Kidney tubule cell (primary cell): Measurements from ENCODE around the gene INMT.

Source experiments
- DNase-seq: peaks from one replicate; pipeline ENCODE4 v3.0.0-alpha.2; 2018; ENCODE audit warnings: low spot score

The INMT gene

DNA sequence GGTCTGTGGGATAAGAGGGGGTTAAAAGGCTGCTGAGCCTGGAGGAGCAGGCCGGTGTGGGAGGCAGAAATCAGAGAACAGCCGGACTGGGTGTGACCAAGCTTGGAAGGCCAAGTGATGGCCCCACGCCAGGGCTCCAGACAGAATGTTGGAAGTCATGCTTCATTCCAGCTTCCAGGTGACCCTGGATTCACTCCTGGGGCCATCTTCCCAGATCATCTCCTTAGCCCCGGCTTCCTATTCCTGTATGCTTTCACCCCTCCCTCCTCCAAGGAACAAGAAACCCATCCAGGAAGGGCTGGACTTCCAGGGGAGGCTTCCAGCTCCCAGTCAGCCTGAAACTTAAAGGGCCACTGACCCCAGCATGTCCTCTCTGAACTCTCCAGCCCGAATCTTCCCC lies 1.0 kb downstream of the INMT start:
- DNase-seq, result no peak

DNA sequence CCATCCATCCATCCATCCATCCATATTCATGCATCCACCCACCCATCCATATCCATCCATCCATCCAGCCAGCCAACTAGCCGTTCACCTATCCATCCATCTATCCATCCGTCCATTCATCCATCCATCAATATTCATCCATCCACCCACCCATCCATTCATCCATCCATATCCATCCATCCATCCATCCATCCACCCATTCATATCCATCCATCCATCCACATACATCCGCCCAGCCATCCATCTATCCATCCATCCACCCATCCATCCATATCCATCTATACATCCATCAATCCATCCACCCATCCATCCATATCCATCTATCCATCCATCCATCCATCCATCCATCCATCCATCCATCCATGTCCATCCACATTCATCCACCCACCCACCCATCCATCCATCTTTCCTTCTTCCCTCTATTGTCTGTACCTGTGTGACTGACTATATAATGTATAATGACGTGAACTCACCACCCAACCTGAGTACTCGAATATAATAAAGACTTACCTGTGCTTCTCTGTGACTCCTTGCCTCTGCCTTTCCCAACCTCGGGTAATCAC lies 2.5 kb downstream of the INMT start:
- DNase-seq, result no peak

DNA sequence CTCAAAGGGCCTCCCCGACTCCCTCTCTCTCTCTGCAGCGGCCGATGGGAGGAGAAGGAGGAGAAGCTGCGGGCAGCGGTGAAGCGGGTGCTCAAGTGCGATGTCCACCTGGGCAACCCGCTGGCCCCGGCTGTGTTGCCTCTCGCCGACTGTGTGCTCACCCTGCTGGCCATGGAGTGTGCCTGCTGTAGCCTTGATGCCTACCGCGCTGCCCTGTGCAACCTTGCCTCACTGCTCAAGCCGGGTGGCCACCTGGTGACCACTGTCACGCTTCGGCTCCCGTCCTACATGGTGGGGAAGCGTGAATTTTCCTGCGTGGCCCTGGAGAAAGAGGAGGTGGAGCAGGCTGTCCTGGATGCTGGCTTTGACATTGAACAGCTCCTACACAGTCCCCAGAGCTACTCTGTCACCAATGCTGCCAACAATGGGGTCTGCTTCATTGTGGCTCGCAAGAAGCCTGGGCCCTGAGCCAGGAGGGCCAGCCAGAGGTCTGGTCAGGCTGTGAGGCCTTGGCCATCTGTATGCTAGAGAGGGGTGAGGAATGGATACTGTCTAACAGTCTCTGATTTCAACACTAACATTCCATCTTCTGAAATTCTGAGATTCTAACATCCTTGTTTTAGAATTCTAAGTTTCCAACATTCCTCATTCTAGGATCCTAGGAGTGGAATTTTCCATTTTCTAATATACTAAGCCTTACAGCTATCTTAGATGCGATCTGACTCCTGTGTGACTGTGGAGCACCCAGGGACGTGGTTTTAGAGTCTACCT lies 3.6 kb downstream of the INMT start:
- DNase-seq, result no peak

DNA sequence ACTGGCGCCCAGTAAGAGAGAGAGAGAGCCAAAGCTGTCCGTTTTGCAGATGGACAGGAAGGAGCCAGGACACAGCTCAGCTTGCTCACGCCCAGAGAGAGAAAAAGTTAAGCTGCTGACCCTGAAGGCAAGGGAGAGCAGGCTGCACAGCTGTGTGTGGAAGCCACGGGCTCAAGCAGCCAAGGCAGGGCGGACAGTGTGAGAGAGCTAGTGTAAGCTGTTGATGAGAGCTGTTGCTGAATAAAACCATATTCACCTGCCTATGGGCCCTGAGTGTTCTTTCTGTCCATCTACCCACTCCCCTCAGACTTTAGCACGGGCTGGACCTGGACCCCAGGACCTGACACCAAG lies 5.4 kb downstream of the INMT start:
- no peak for DNase-seq

DNA sequence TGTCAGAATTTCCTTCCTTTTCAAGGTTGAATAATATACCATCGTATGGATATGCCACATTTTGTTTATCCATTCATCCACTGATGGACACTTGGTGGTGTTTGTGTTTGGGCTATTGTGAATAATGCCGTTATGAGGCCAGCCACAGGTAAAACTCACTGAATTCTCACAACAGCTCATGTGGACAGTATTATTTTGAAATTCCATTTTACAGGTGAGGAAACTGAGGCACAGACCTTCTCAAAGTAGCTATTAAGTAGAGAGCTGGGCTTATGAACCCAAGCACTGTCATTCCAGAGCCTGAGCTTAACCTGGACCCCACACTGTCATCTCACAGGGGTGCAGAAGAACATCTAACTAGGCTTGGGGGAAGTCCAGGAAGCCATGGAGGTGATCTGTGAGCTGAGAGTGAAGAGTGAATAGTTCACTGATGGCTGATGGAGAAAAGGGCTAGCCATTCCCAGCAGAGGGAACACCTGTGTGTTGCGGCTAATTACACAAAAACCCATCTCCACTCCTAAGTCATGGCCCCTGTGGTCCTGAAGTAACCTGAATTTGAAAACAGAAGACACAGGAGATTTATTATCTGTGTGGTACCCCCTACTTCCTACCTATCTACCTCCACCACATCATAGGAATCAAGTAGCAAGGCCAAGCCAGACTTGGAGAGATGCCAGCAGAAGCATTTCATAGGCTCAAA lies 8.7 kb downstream of the INMT start:
- no peak for DNase-seq

DNA sequence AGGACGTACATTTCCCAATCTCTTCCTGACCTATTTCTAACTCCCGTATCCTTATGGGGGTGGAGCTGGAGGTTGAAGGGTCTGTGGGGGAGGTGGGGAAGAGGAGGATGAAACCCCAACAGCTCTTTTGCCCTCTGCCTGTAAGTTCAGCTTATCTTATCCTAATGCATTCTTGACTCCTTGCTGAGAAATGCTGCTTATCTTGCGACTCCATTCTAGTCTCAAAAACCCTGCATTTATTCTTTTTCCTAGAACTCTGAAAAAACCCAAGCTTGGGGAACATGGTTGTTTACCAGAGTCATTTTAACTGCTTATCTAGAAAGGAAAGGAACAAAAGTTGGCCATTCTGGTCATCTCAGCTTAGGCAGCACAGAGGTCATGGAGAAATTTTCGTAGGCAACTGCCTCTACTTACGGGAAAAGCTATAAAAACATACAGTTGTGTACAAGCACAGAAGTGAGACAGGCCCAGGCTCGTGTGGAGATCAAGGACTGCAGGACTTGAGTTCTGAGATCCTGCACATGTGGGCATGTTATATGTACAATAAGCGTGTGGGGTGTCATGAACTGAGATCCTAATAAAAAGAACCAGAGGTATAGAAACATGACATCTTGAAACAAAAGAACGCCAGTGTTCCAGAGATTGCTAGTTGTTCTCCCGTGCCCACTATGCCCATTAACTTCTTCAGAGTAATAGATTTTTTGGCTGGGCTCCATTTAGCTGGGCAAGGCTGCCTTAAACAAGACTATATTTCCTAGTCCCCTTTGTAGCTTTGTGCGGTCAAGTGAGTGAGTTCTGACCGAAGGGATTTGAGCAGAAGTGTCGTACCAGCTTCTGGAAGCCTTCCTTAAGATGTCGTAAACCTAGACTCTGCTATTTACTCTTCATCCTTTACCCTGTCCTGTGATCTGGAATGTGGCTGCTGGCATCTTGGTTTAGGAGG lies 9.6 kb downstream of the INMT start:
- no peak for DNase-seq

DNA sequence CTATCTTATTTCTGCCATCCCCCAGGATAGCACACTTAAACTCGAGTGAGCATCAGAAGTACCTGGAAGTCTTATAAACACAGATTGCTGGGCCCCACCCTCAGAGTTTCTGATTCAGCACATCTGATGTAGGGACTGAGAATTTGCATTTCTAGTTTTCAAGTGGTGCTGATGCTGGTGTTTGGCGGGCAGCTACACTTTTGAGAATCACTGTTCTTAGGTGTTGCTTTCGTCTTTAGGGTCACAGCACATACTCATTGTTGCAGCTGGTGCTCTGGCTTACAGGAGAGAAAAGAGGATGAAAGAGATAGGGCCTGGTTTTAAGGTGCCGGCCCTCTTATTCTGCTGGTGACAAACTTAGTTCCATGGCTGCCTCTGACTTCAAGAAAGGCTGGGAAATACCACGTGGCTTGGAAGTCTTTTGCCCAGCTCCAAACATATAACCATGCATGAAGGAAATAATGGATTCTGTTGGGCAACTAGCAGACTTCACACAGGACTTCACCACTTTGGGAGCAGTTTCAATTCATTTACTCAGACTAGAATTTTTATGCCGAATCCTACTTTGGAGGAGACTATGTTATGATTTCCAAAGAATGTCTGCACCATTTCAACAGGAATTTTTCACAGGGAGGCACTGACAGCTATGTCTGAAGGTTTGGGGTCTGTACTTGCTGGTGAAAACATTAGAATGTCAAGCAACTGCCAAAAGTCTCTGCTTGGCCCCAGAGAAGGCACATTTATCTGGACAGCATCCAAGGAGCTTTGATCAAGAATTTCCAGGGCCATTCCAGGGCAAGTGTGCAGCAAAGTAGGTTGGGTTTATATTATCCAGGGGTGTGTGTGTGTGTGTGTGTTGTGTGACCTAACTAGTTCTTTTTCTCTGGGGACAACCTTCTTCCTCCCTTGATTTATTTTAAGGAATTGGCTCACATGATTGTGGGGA lies 12.4 kb downstream of the INMT start:
- no peak for DNase-seq

DNA sequence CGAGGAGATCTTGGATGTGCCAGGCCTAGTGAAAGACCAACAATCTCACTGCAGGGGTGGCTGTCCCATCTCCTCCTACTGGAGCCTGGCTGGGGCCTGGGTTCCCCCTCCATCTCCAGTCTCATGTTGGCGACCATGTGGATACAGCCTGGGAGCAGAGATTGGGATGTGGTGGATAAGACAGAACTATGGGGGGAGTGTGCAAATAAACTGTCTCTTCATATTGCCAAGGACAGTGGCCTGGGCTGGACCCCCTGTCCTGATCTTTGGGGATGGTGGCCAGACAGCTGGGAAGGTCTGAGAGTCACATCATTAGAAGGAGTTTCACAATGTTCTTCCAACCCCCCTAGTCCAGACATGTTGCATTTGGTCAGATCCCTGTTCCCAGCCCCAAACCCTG lies 13.5 kb downstream of the INMT start:
- DNase-seq, result no peak

DNA sequence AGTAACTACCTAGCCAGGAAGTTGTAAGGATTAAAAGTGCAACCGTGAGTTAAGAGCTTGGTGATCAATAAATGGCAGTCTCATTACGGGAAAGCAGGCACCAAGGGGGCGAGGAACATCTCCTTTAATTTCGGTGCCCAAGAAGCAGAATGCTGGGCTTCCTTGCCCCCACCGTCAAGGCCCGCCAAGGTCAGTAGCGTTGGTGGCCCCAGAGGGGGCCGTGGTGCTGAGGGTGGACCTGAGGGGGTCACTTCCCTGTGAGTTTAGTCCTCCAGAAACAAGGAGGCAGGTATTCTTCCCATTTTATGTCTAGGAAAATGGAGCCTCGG lies 18.9 kb downstream of the INMT start:
- DNase-seq, result no peak

DNA sequence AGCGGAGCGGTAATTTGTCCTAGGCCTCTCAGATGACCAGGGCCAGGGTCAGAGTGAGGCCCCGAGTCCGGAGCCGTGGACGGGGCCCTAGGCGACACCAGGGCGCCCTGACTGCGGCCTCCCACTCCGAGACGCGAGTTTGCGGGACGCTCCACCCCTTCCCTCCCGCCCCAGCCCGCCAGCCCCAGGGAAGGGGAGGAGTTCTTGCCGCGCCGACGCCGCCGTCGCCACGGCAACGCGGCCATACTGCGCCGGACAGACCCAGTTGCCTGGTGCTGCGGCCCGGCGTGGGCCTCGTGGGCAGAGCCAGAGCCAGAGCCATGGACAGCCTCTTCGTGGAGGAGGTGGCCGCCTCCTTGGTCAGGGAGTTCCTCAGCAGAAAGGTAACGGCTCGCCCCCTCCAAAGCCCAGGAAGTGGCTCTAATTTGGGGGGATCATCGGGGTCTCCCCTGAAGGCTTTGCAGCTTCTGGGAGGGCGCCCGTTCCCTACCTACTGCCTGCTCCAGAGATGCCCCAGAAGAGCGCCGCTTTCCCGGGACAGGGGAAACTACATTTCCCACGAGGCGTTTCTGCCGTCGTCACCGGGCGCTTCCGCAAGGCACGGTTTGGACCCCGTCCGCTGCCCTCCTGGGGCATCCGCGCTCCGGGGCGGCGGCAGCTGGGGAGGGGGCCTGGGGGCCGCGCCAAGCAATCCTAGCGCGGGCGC lies 19.4 kb downstream of the INMT start, which contains the start of gene MINDY4:
Gene MINDY4, plus strand, starts transcription at position 244 of the 706 bp plus-strand sequence. Its CDS starts 77 bp downstream, at position 321.
- DNase-seq, result peak; percentile 84

DNA sequence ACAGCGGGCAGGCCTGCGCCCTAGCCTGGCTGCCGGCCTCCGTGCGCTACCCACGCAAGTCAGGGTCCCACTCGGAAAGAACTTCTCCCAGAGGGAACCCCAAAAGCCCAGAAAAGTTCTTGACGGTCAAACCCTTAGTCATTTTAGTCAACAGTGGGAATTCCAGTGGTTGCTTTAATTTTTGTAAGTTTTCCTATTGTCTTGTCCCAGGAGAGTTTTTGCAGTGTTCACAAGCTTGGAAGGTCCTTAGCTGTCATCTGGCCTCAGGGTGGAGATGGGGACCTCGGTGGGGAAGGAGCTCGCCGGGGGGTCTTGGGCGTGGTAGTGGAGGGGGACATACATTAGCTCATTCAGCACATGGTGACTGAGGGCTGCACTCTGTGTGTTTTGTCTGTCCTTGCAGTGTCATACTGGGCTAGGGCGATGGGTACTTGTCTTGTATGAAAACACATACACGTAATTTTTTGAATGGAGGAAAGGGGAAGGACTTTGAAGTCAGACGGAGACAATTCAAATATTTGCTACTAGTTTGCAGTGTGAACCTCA lies 20.0 kb downstream of the INMT start:
- peak; percentile 14 for DNase-seq

DNA sequence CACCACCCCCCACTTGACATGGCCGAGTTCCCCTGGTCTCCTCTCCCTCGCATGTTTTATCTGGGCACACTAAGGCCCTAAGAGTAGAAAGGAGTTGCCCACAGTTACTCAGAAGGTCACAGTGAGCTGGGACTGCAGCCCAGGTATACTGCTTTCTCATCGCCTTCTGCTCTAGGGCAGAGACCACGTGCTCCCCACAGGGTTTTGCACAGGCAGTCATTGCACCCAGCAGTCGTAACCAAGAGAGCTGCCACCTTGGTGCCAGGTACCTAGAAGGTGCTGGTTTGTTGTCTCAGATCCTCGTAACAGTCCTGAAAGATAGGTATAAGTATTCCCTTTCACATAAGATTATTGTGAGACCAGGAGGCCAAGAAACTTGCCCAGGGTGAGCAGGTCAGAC lies 21.0 kb downstream of the INMT start:
- no peak for DNase-seq

DNA sequence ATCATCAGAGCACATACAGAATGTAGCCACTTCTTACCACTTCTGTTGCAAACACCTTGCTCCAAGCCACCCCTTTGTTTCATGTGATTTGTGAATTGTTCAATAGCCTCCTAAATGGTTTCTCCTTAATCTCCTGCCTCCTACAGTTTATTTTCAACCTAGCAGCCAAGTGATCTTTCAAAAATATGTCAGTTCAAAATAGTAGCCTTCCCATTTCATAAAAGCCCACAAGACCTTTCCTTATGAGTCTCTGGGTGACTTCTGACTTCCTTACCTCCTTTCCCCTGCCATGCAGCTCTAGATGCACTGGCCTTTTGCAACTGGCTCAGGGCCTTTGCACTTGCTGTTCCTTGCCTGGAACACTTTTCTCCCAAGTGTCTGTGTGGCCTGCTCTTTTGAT lies 24.1 kb downstream of the INMT start:
- DNase-seq, result no peak

DNA sequence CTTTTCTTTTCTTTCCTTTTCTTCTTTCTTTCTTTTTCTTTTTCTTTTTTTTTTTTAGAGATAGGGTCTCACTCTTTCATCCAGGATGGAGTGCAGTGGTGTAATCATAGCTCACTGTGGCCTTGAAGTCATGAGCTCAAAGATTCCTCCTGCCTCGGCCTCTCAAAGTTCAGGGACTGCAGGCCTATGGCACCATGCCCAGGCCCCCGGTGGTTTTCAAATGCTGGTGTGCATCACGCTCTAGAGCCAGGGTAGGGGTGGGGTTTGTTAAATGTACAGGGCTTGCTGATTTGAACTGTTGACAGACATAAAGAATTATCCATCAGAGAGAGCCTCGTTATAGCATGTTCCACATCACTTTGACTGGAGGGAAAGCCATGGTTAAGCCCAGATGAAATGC lies 25.0 kb downstream of the INMT start:
- DNase-seq, result no peak

DNA sequence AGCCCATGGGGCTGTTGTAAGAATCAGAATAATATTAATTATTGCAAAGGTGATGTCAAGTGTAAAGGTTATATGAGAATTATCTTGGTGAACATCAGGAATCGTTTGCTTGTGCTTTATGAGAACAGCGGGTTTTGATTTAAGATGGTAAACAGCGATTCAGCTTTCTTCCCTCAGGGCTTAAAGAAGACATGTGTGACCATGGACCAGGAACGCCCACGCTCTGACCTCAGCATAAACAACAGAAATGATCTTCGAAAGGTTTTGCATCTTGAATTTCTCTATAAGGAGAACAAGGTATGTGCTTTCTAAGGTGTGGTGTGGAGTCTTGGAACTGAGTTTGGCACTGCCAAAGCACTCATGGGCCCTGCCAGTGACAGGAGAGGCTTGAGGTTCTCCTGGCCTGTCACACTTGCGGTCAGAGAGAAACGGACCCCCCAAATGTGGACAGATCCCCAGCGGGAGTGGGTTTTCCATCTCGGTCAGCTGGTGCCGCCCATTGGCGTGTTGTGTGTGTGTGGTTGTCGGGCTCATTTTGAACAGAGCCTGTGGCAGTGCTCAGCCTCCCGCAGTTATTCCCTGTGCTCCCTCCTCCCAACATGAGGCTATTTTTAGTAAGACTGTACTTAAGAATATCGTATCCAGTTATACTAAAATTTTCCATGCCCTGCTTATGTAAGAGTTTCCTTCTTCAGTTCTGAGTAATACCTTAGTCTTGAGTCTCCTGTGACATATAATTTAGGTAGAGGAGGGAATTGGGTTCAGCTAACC lies 26.5 kb downstream of the INMT start:
- no peak for DNase-seq

DNA sequence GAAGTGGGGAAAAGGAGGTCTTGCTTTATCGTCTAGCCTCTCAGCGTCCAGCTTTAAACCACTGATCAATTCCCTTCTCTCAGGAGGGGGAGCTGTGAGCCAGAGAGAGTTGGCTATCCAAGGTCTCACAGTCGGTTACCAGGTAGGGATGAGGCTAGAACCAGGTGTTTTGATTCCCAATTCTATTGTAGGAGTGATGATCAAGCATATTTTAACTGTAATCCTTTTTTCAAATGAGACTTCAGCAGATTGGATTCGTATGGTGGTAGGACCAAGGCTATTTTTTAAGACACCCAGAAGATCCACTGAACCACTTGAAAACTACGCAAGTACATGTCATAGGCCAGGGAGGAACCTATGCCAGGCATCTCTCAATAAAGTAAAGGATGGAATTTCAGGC lies 27.6 kb downstream of the INMT start:
- no peak for DNase-seq

DNA sequence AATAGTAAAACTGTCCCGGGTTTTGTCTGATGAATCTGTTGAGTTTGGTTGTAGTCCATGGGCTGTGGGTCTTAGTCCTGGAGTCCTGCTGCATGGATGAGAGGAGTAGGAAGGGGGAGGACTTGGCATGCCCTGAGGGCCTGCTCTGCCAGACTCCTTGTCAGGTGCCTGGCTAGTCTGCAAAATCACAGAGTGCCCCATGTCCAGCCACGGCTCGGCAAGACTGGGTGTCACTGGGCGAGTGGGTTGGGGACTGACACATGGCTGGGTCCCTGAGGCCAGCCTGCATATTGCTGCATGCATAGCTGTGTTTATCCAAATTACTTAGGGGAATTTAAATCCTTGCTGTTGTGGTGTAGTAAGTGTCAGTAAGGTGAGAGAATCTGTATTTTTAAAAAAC lies 29.0 kb downstream of the INMT start:
- DNase-seq, result no peak

DNA sequence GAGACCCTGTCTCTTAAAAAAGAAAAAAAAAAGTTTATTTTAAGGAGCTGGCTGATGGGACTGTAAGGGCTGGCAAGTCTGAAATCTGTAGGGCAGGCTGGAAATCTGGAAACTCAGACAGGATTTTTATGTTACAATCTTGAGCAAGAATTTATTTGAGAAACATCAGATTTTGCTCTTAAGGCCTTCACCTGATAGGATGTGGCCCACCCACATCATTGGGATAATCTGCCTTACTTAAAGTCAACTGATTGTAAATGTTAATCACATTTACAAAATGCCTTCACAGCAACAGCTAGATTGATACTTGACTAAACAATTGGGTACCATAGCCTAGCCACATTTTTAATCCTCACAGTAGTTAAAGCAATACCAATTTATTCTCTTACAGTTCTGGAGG lies 30.8 kb downstream of the INMT start:
- DNase-seq, result no peak

DNA sequence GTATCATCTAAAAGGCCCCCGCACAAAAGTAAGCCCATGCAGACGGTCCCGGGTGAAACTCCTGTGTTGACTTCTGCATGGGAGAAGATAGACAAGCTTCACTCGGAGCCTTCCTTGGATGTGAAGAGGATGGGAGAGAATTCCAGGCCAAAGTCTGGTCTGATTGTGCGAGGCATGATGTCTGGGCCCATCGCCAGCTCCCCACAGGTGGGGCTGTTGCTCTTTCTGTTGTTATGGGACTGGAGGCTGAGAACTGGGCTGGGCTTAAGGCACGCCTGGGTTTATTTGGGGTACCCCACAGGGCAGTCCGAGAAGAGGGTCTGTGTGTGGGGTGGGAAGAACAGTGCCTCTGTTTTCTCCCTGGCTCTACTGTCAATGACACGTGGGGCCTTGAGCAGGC lies 33.9 kb downstream of the INMT start:
- DNase-seq, result no peak

DNA sequence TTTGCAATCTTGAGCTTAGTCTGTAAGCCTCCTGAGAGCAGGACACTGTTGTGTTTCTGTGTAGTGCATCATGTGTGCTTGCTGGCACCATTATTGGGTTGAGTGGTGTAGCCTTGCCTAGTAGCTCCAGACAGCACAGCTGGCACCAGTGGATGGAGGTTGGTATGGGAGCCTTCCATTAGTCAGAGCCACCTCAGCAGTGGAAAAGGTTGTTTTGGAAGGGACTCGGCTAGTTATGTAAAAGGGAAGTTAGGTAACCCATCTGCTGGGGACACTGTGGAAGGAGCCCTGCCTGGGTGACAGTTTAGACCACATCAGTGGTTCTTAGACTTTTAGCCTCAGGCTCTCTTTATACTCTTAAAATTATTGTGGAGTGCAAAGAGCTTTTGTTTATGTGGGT lies 35.6 kb downstream of the INMT start:
- DNase-seq, result no peak
